HepG2 (cell line): ENCODE measurements around the gene MYO5B. TPM values are rescaled to one million over a fixed set of nuclear protein-coding genes. Genes with fewer than 3 reads are reported as not detected.

Source experiments
- BCL6 ChIP-seq: IDR thresholded peaks from 2 replicates; pipeline ENCODE4 v1.6.1; 2016; ENCODE audit warnings: missing genetic modification reagents, missing compliant biosample characterization
- ELF3 ChIP-seq: IDR thresholded peaks from 2 replicates; pipeline ENCODE4 v1.6.1; 2016; ENCODE audit warnings: missing genetic modification reagents, missing compliant biosample characterization
- FUBP1 ChIP-seq: sonication (generic); formaldehyde crosslinking; IDR thresholded peaks from 2 replicates; pipeline ENCODE4 v1.5.1; 2020; ENCODE audit warnings: missing genetic modification reagents, mild to moderate bottlenecking, borderline replicate concordance
- HOMEZ ChIP-seq: IDR thresholded peaks from 2 replicates; pipeline ENCODE4 v1.6.1; 2016; ENCODE audit warnings: low read depth
- KAT2B ChIP-seq: fragments of 150-350 bp; IDR thresholded peaks from 2 replicates; pipeline ENCODE4 v1.6.1; 2014; ENCODE audit warnings: low read depth, low read length, borderline replicate concordance
- KMT2A ChIP-seq: sonication (generic); formaldehyde crosslinking; IDR thresholded peaks from 2 replicates; pipeline ENCODE4 v1.4.0; 2020; ENCODE audit warnings: missing genetic modification reagents
- MBD4 ChIP-seq: IDR thresholded peaks from 2 replicates; pipeline ENCODE4 v1.6.1; 2012; ENCODE audit warnings: low read length, inconsistent platforms, borderline replicate concordance
- MXD4 ChIP-seq: IDR thresholded peaks from 2 replicates; pipeline ENCODE4 v1.6.1; 2016; ENCODE audit warnings: mild to moderate bottlenecking, missing biosample characterization, missing genetic modification reagents
- PHB2 ChIP-seq: fragments of 450-650 bp; IDR thresholded peaks from 2 replicates; pipeline ENCODE4 v1.6.1; 2018; ENCODE audit not compliant: partially characterized antibody
- RERE ChIP-seq: IDR thresholded peaks from 2 replicates; pipeline ENCODE4 v1.6.1; 2016; ENCODE audit warnings: low read depth, missing genetic modification reagents, missing compliant biosample characterization
- SMARCE1 ChIP-seq: fragments of 450-650 bp; IDR thresholded peaks from 2 replicates; pipeline ENCODE4 v1.6.1; 2017; ENCODE audit warnings: borderline replicate concordance
- TFAP4 ChIP-seq: sonication (generic); IDR thresholded peaks from 2 replicates; pipeline ENCODE4 v1.6.1; 2016; ENCODE audit warnings: low read depth, borderline replicate concordance
- ZNF317 ChIP-seq: sonication (generic); formaldehyde crosslinking; IDR thresholded peaks from 2 replicates; pipeline ENCODE4 v1.5.0; 2020; ENCODE audit warnings: mild to moderate bottlenecking, missing genetic modification reagents
- ZNF326 ChIP-seq: sonication (generic); formaldehyde crosslinking; IDR thresholded peaks from 2 replicates; pipeline ENCODE4 v1.4.0; 2020; ENCODE audit warnings: missing genetic modification reagents, borderline replicate concordance
- ZNF367 ChIP-seq: sonication (generic); formaldehyde crosslinking; IDR thresholded peaks from 2 replicates; pipeline ENCODE4 v1.4.0; 2020; ENCODE audit warnings: missing genetic modification reagents, borderline replicate concordance
- ZNF891 ChIP-seq: sonication (generic); formaldehyde crosslinking; IDR thresholded peaks from 2 replicates; pipeline ENCODE4 v1.5.0; 2020; ENCODE audit warnings: mild to moderate bottlenecking, missing genetic modification reagents
- polyA plus RNA-seq, 8 experiments: library from polyadenylated mRNA; depleted of rRNA in 3 of 8; stranded (reverse) in 7 of 8; unstranded in 1 of 8; fragments of >200 nt; fragmentation: Illumina TruSeq in 4 of 8; extraction: Trizol in 4 of 8; gene quantifications; 2 replicates each; pipeline versions ENCODE4 v1.2.1 to v1.2.3, GENCODE V29; 2011 to 2016; ENCODE audit warnings: low read depth in 4 of 8, missing spikeins in 1 of 8, mixed read lengths in 1 of 8; ENCODE audit not compliant: insufficient read depth in 1 of 8
- total RNA-seq, 5 experiments: library from RNA; depleted of rRNA; stranded (reverse); fragments of >200 nt; fragmentation: Illumina TruSeq; extraction: Trizol; gene quantifications; 2 replicates each; pipeline ENCODE4 v1.2.3, GENCODE V29; 2016; ENCODE audit warnings: low read depth in 1 of 5

The MYO5B gene
- total and polyA plus RNA-seq, 2 of the 13 experiments (the other 11 are each of a cell fraction or from before 2014, with no cell fraction given): 13.1 to 24.0 TPM

- TF ChIP-seq RERE (CRISPR knock-in tag) (0 out of 2 replicates have a peak, but pooled peaks have one; percentile 23), TFAP4 (peak; percentile 76; the same call in 1 of the 2 replicates), ZNF317 (CRISPR knock-in tag) (peak; percentile 71), ZNF326 (CRISPR knock-in tag) (no peak), BCL6 (CRISPR knock-in tag) (peak; percentile 95), SMARCE1 (no peak), HOMEZ (CRISPR knock-in tag) (0 out of 2 replicates have a peak, but pooled peaks have one; percentile 69), MXD4 (CRISPR knock-in tag) (no peak), ELF3 (CRISPR knock-in tag) (0 out of 2 replicates have a peak, but pooled peaks have one; percentile 70), ZNF891 (no peak), FUBP1 (no peak), ZNF367 (CRISPR knock-in tag) (no peak), KAT2B (peak; percentile 92), MBD4 (0 out of 2 replicates have a peak, but pooled peaks have one; percentile 65), KMT2A (CRISPR knock-in tag) (no peak), PHB2 (no peak)
These were observed 362.7 kb downstream of the MYO5B start (continued) for GRCh38 chr18:49832221-49832647.
